ENCODE results near the gene ELOA. TPM values are rescaled to one million over a fixed set of nuclear protein-coding genes. Genes with fewer than 3 reads are reported as not detected.

The ELOA gene
- total RNA-seq, result 21.1 and 46.4 TPM in 2 replicates

GRCh38 chr1:23743287-23744152, at the start of gene ELOA:
Gene ELOA, plus strand, starts transcription at chr1:23743471. Its CDS starts 33 bp downstream, at chr1:23743504.

GRCh38 chr1:23777979-23778814, 34.9 kb downstream of the ELOA start, which contains the start of gene PITHD1:
Gene PITHD1, plus strand, starts transcription at chr1:23778418. Its CDS starts 98 bp downstream, at chr1:23778516.

GRCh38 chr1:23790696-23791515, 47.6 kb downstream of the ELOA start, which contains the start of gene LYPLA2:
Gene LYPLA2, plus strand, starts transcription at chr1:23791145. Its CDS starts 1,538 bp downstream, at chr1:23792683.

GRCh38 chr1:23800400-23801337, 57.4 kb downstream of the ELOA start, which contains the start of gene GALE:
Gene GALE, minus strand, starts transcription at chr1:23800754. Its CDS starts 1,747 bp downstream, at chr1:23799007.

Other genes starting within 250 kb of the ELOA start
- gene E2F2, start 212.2 kb upstream of the ELOA start, total RNA-seq, result under 0.01 and 1.3 TPM in 2 replicates
- gene ID3, start 184.0 kb upstream of the ELOA start, total RNA-seq, result 289 and 387 TPM in 2 replicates
- 992 and 1,142 TPM in 2 replicates for gene RPL11, start 51.7 kb upstream of the ELOA start, total RNA-seq
- gene PITHD1, start 34.9 kb downstream of the ELOA start, total RNA-seq, result 33.3 and 45.8 TPM in 2 replicates
- 29.3 and 52.0 TPM in 2 replicates for gene LYPLA2, start 47.7 kb downstream of the ELOA start, total RNA-seq
- 16.6 and 36.0 TPM in 2 replicates for gene GALE, start 57.3 kb downstream of the ELOA start, total RNA-seq
- gene HMGCL, start 82.0 kb downstream of the ELOA start, total RNA-seq, result 42.2 and 63.4 TPM in 2 replicates
- 7.3 and 34.4 TPM in 2 replicates for gene FUCA1, start 124.8 kb downstream of the ELOA start, total RNA-seq
- not detected in 2 replicates for gene CNR2, start 169.9 kb downstream of the ELOA start, total RNA-seq
- 118 and 162 TPM in 2 replicates for gene PNRC2, start 216.4 kb downstream of the ELOA start, total RNA-seq
- gene SRSF10, start 236.9 kb downstream of the ELOA start, total RNA-seq, result 77.8 and 109 TPM in 2 replicates